PC-9 (cell line): Measurements from ENCODE around the gene TUBA4B. TPM values are rescaled to one million over a fixed set of nuclear protein-coding genes. Genes with fewer than 3 reads are reported as not detected.

Experiments used
- BruUV-seq: library from RNA; stranded (reverse); fragments of 400-500 nt; replicated peaks from 2 replicates; lab custom pipeline; 2021; lab: Mats Ljungman, UMichigan
- CTCF ChIA-PET: fragments of 300-600 bp; sonication (Branson Sonifier 250); formaldehyde crosslinking; loops from one replicate; lab custom pipeline; 2022; ENCODE audit warnings: antibody characterized with exemption; lab: Charles Lee
- POLR2A ChIA-PET: fragments of 300-600 bp; sonication (Branson Sonifier 250); formaldehyde crosslinking; loops from one replicate; lab custom pipeline; 2022; ENCODE audit warnings: antibody characterized with exemption; ENCODE audit not compliant: unreplicated experiment; lab: Charles Lee
- DNase-seq, 2 experiments: peaks; one replicate each; pipeline versions ENCODE4 v3.0.0 to v3.0.0-alpha.2; 2015 to 2022; ENCODE audit warnings: mixed read lengths in 1 of 2
- H2AFZ ChIP-seq: fragments of 200-600 bp; sonication (generic); 2 replicates; pipeline ENCODE4 v1.8.1; 2017; ENCODE audit warnings: antibody characterized with exemption
- H3F3A ChIP-seq: fragments of 200-600 bp; sonication (generic); 2 replicates; pipeline ENCODE4 v1.8.1; 2017; ENCODE audit warnings: antibody characterized with exemption, mild to moderate bottlenecking, low read depth; ENCODE audit not compliant: insufficient read depth
- H3K27ac ChIP-seq: fragments of 200-600 bp; sonication (generic); 2 replicates; pipeline ENCODE4 v1.6.1; 2016; ENCODE audit warnings: mixed run types
- H3K27me3 ChIP-seq: fragments of 200-600 bp; sonication (generic); 2 replicates; pipeline ENCODE4 v1.6.1; 2016; ENCODE audit warnings: low read depth, mixed run types; ENCODE audit not compliant: insufficient read depth
- H3K36me3 ChIP-seq: fragments of 200-600 bp; sonication (generic); 2 replicates; pipeline ENCODE4 v1.6.1; 2016; ENCODE audit warnings: low read depth, mixed run types
- H3K4me1 ChIP-seq: fragments of 200-600 bp; sonication (generic); replicated peaks from 2 replicates; pipeline ENCODE4 v1.6.1; 2016; ENCODE audit warnings: mixed run types; ENCODE audit not compliant: insufficient read depth
- H3K4me2 ChIP-seq: fragments of 200-600 bp; sonication (generic); 2 replicates; pipeline ENCODE4 v1.6.1; 2017; ENCODE audit warnings: mixed run types
- H3K4me3 ChIP-seq: fragments of 200-600 bp; sonication (generic); 2 replicates; pipeline ENCODE4 v1.6.1; 2016; ENCODE audit warnings: mixed run types
- H3K79me2 ChIP-seq: fragments of 200-600 bp; sonication (generic); 2 replicates; pipeline ENCODE4 v1.6.1; 2017; ENCODE audit warnings: low read depth, mixed run types
- H3K9me2 ChIP-seq: fragments of 200-600 bp; sonication (generic); 2 replicates; pipeline ENCODE4 v1.8.1; 2017; ENCODE audit warnings: mild to moderate bottlenecking; ENCODE audit not compliant: insufficient read depth
- H3K9me3 ChIP-seq: fragments of 200-600 bp; sonication (generic); 2 replicates; pipeline ENCODE4 v1.8.1; 2016; ENCODE audit warnings: low read depth; ENCODE audit not compliant: insufficient read depth
- H4K20me1 ChIP-seq: fragments of 200-600 bp; sonication (generic); 2 replicates; pipeline ENCODE4 v1.8.1; 2017; ENCODE audit not compliant: insufficient read depth
- EZH2 ChIP-seq: fragments of 200-600 bp; sonication (generic); IDR thresholded peaks from 2 replicates; pipeline ENCODE4 v1.8.0; 2017; ENCODE audit warnings: antibody characterized with exemption, low read depth
- intact Hi-C: fragments of 100-400 bp; cut with micrococcal nuclease; formaldehyde crosslinking; loops from one replicate; pipeline ENCODE4 v1.10.0; 2022; ENCODE audit not compliant: unreplicated experiment
- total RNA-seq: library from RNA; stranded (reverse); gene quantifications from 2 replicates; pipeline ENCODE4 v1.2.3, GENCODE V29; 2021
- TF ChIP-seq, protein P1 (sequence below): fragments of 200-600 bp; sonication (generic); conservative IDR thresholded peaks from 2 replicates; pipeline ENCODE4 v1.6.1; 2017; ENCODE audit warnings: mixed run types, antibody characterized with exemption, mild to moderate bottlenecking, moderate library complexity

The TUBA4B gene
- total RNA-seq, 1 experiment from 2014 or later, result not detected

DNA sequence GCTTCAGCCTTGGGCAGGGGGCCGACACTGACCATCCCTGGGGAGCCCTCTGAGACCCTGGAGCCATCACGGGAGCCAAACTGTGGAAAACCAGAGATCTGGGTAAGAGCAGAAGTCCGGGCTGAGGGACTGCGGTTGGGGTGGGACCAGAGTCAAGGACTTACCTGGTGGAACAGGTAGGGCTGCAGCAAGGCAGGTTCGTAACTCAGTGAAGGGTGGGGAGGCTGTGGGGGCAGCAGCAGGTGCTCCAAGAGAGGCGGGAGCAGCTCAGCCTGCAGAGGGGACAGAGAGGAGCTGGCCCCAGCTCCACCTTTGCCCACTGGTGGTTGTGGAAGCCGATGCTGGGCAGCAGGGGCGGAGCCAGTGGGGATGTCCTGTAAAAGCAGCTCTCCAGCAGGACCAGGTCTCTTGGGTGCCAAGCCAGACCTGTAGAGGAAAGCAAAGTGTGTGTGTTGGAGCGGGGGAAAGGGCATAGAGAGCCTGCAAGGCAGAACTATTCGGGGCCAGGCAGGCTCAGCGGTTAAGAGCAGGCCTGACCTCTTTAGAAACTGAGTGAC lies 49.4 kb downstream of the TUBA4B start:
- H3F3A ChIP-seq, result no peaks in the 10 kb centered on the region
- H4K20me1 ChIP-seq, result no peaks in the 10 kb centered on the region
- no peak overlapping the region for H2AFZ ChIP-seq
- no peak for DNase-seq
- POLR2A ChIA-PET, result no interaction called here
- TF ChIP-seq EZH2, result no peak
- TF ChIP-seq, protein P1, sequence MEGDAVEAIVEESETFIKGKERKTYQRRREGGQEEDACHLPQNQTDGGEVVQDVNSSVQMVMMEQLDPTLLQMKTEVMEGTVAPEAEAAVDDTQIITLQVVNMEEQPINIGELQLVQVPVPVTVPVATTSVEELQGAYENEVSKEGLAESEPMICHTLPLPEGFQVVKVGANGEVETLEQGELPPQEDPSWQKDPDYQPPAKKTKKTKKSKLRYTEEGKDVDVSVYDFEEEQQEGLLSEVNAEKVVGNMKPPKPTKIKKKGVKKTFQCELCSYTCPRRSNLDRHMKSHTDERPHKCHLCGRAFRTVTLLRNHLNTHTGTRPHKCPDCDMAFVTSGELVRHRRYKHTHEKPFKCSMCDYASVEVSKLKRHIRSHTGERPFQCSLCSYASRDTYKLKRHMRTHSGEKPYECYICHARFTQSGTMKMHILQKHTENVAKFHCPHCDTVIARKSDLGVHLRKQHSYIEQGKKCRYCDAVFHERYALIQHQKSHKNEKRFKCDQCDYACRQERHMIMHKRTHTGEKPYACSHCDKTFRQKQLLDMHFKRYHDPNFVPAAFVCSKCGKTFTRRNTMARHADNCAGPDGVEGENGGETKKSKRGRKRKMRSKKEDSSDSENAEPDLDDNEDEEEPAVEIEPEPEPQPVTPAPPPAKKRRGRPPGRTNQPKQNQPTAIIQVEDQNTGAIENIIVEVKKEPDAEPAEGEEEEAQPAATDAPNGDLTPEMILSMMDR, result no peak
- no peaks in the 10 kb centered on the region for H3K79me2 ChIP-seq
- CTCF ChIA-PET, result no interaction called here
- intact Hi-C loops, result loop anchor here (10.0 kb wide), 1 partner anchor 248 kb away; no protein-coding TSS in a partner anchor
- no TSS peak for BruUV-seq
- no peaks in the 10 kb centered on the region for H3K9me3 ChIP-seq
- H3K4me3 ChIP-seq, result no peak overlapping the region
- H3K27me3 ChIP-seq, result peaks cover 84% of the 10 kb centered on the region
- H3K9me2 ChIP-seq, result no peaks in the 10 kb centered on the region
- no peaks in the 10 kb centered on the region for H3K36me3 ChIP-seq
- no peak overlapping the region for H3K27ac ChIP-seq
- no peaks in the 10 kb centered on the region for H3K4me1 ChIP-seq
- H3K4me2 ChIP-seq, result no peak overlapping the region

DNA sequence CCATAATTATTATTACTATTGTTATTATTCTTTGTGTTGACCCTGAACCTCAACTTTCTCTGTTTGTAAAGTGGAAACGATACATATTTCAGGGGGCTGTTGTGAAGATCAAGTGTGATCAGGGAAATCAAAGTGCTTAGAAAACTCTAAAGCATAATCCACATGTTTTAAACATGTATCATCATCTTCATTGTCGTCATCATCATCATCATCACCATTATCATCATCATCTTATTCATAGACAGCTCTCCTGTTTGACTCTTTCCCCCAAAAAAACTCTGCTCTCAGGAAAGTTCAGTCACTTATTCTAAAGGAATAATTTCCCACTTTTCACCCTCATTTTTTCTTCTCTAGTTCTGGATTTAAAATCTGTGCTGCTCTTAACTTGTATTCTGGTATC lies 51.2 kb downstream of the TUBA4B start:
- H3K9me3 ChIP-seq, result no peaks in the 10 kb centered on the region
- H3F3A ChIP-seq, result no peaks in the 10 kb centered on the region
- ChIA-PET CTCF (no interaction called here), POLR2A (interaction anchor here (0.8 kb wide), 1 partner anchor 245 kb away, joined by 8 read pairs; no protein-coding TSS in a partner anchor)
- no peaks in the 10 kb centered on the region for H3K36me3 ChIP-seq
- H3K4me1 ChIP-seq, result no peaks in the 10 kb centered on the region
- 0 out of 2 replicates have a peak, but pooled peaks cover 3% of the 10 kb centered on the region for H4K20me1 ChIP-seq
- no peak overlapping the region for H3K4me2 ChIP-seq
- peaks cover 84% of the 10 kb centered on the region for H3K27me3 ChIP-seq
- intact Hi-C loops, result loop anchor here (10.0 kb wide), 1 partner anchor 249 kb away; no protein-coding TSS in a partner anchor
- no peak overlapping the region for H2AFZ ChIP-seq
- H3K27ac ChIP-seq, result no peak overlapping the region
- H3K79me2 ChIP-seq, result no peaks in the 10 kb centered on the region
- no TSS peak for BruUV-seq
- no peak overlapping the region for H3K4me3 ChIP-seq
- no peak for DNase-seq
- TF ChIP-seq EZH2, result no peak
- TF ChIP-seq, protein P1, result no peak
- H3K9me2 ChIP-seq, result no peaks in the 10 kb centered on the region

DNA sequence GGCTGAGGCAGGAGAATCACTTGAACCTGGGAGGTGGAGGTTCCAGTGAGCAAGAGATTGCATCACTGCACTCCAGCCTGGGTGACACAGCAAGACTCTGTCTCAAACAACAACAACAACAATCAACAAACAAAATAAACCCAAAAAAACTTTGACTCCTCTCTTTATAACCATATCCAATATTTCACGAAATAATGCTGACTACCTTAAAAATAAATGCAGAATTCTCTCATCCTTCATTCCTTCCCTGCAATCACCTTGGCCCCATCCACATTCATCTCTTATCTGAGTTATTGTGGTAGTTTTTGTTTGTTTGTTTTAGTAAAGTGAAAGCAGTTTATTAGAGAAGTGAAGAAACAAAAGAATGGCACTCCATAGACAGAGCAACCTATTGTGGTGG lies 53.0 kb downstream of the TUBA4B start:
- H3K4me3 ChIP-seq, result no peak overlapping the region
- H3K4me2 ChIP-seq, result no peak overlapping the region

More for the DNA sequence above, 53.0 kb downstream of the TUBA4B start:
- Histone ChIP-seq H3K27ac (no peak overlapping the region), H3K27me3 (peaks cover 67% of the 10 kb centered on the region), H3K9me2 (no peaks in the 10 kb centered on the region), H3K36me3 (no peaks in the 10 kb centered on the region), H3K79me2 (no peaks in the 10 kb centered on the region), H3K4me1 (no peaks in the 10 kb centered on the region), H4K20me1 (0 out of 2 replicates have a peak, but pooled peaks cover 3% of the 10 kb centered on the region), H3K9me3 (no peaks in the 10 kb centered on the region), H2AFZ (no peak overlapping the region), H3F3A (no peaks in the 10 kb centered on the region)
- POLR2A ChIA-PET, result no interaction called here
- CTCF ChIA-PET, result no interaction called here
- no peak for DNase-seq
- TF ChIP-seq, protein P1, result no peak
- no peak for TF ChIP-seq EZH2
- BruUV-seq, result no TSS peak
- intact Hi-C loops, result loop anchor here (5.0 to 10.0 kb wide), 2 partner anchors 61 to 251 kb away; no protein-coding TSS in a partner anchor
